ENCODE measurements around the gene CRTC1. TPM values are rescaled to one million over a fixed set of nuclear protein-coding genes. Genes with fewer than 3 reads are reported as not detected.

The CRTC1 gene
- total and polyA plus RNA-seq, 4 experiments from 2014 or later, result 1.7 to 20.8 (median 19.6) TPM; not detected in 1

GRCh38 chr19:18799389-18799970 lies 116.0 kb downstream of the CRTC1 start:
- H3K36me3 Mint-ChIP-seq, result no peaks in the 10 kb centered on the region

GRCh38 chr19:18800079-18800478 lies 116.6 kb downstream of the CRTC1 start:
- H3K9me3 ChIP-seq (ENCODE audit: control insufficient read depth in 1 of 2, low read length in 2 of 2), result no peaks in the 10 kb centered on the region
- no peak for DNase-seq
- POLR2A ChIA-PET (ENCODE audit: partially characterized antibody), result no interaction called here
- CTCF ChIA-PET (ENCODE audit: partially characterized antibody), result no interaction called here
- H3K27ac ChIP-seq (ENCODE audit: low read depth, low read length), result no peak overlapping the region
- Mint-ChIP-seq H3K4me3 (no peak overlapping the region), H3K36me3 (no peaks in the 10 kb centered on the region), H3K4me1 (no peaks in the 10 kb centered on the region), H3K9me3 (peaks cover 0 to 2% (median 0%) of the 10 kb centered on the region in 8 donors), H3K27me3 (peaks cover 13 to 14% of the 10 kb centered on the region in 2 donors), H3K27ac (no peak overlapping the region)
- no peak overlapping the region for H3K4me3 ChIP-seq (ENCODE audit: low read length in 2 of 2)
- H3K36me3 ChIP-seq (ENCODE audit: insufficient read depth, low read length), result no peaks in the 10 kb centered on the region
- H3K27me3 ChIP-seq (ENCODE audit: insufficient read depth, low read length), result no peaks in the 10 kb centered on the region
- intact Hi-C loops (cut with micrococcal nuclease), result no loop called here
- no peaks in the 10 kb centered on the region for H3K4me1 ChIP-seq (ENCODE audit: insufficient read depth, low read length)

More at GRCh38 chr19:18799389-18799970, 116.0 kb downstream of the CRTC1 start:
- Histone ChIP-seq H3K27me3 (ENCODE audit: insufficient read depth, low read length) (no peaks in the 10 kb centered on the region), H3K4me1 (ENCODE audit: insufficient read depth, low read length) (no peaks in the 10 kb centered on the region), H3K27ac (ENCODE audit: low read depth, low read length) (no peak overlapping the region), H3K4me3 (ENCODE audit: low read length in 2 of 2) (no peak overlapping the region), H3K36me3 (ENCODE audit: insufficient read depth, low read length) (no peaks in the 10 kb centered on the region), H3K9me3 (ENCODE audit: control insufficient read depth in 1 of 2, low read length in 2 of 2) (no peaks in the 10 kb centered on the region)
- ChIA-PET CTCF (ENCODE audit: partially characterized antibody) (no interaction called here), POLR2A (ENCODE audit: partially characterized antibody) (no interaction called here)
- intact Hi-C loops (cut with micrococcal nuclease), result no loop called here
- no peak for DNase-seq
- Mint-ChIP-seq H3K9me3 (peaks cover 0 to 2% (median 0%) of the 10 kb centered on the region in 8 donors), H3K4me1 (no peaks in the 10 kb centered on the region), H3K27me3 (peaks cover 17 to 19% of the 10 kb centered on the region in 2 donors), H3K4me3 (no peak overlapping the region), H3K27ac (no peak overlapping the region)

GRCh38 chr19:18800636-18801035 lies 117.2 kb downstream of the CRTC1 start:
- no peak overlapping the region for H3K4me3 ChIP-seq (ENCODE audit: low read length in 2 of 2)
- no peaks in the 10 kb centered on the region for H3K36me3 Mint-ChIP-seq
- H3K27ac Mint-ChIP-seq, result no peak overlapping the region
- H3K4me3 Mint-ChIP-seq, result no peak overlapping the region
- H3K4me1 ChIP-seq (ENCODE audit: insufficient read depth, low read length), result no peaks in the 10 kb centered on the region
- no peaks in the 10 kb centered on the region for H3K36me3 ChIP-seq (ENCODE audit: insufficient read depth, low read length)
- ChIA-PET POLR2A (ENCODE audit: partially characterized antibody) (no interaction called here), CTCF (ENCODE audit: partially characterized antibody) (no interaction called here)
- intact Hi-C loops (cut with micrococcal nuclease), result no loop called here
- peaks cover 0 to 2% (median 0%) of the 10 kb centered on the region in 8 donors for H3K9me3 Mint-ChIP-seq
- no peaks in the 10 kb centered on the region for H3K27me3 ChIP-seq (ENCODE audit: insufficient read depth, low read length)
- DNase-seq, result no peak
- no peaks in the 10 kb centered on the region for H3K9me3 ChIP-seq (ENCODE audit: control insufficient read depth in 1 of 2, low read length in 2 of 2)
- no peak overlapping the region for H3K27ac ChIP-seq (ENCODE audit: low read depth, low read length)
- no peaks in the 10 kb centered on the region for H3K4me1 Mint-ChIP-seq
- H3K27me3 Mint-ChIP-seq, result peaks cover 13% of the 10 kb centered on the region in 2 donors

GRCh38 chr19:18802354-18802753 lies 118.9 kb downstream of the CRTC1 start:
- H3K27me3 ChIP-seq (ENCODE audit: insufficient read depth, low read length), result no peaks in the 10 kb centered on the region

GRCh38 chr19:18803550-18804138 lies 120.2 kb downstream of the CRTC1 start:
- CTCF ChIA-PET (ENCODE audit: partially characterized antibody), result no interaction called here
- H3K27ac Mint-ChIP-seq, result peak overlapping the region in 1 of 7 donors; percentile 63

More at GRCh38 chr19:18802354-18802753, 118.9 kb downstream of the CRTC1 start:
- Mint-ChIP-seq H3K4me1 (no peaks in the 10 kb centered on the region), H3K27me3 (peaks cover 7 to 9% of the 10 kb centered on the region in 2 donors), H3K9me3 (peaks cover 0 to 2% (median 0%) of the 10 kb centered on the region in 8 donors), H3K27ac (no peak overlapping the region), H3K4me3 (no peak overlapping the region), H3K36me3 (no peaks in the 10 kb centered on the region)
- Histone ChIP-seq H3K36me3 (ENCODE audit: insufficient read depth, low read length) (no peaks in the 10 kb centered on the region), H3K4me1 (ENCODE audit: insufficient read depth, low read length) (no peaks in the 10 kb centered on the region), H3K27ac (ENCODE audit: low read depth, low read length) (no peak overlapping the region), H3K9me3 (ENCODE audit: control insufficient read depth in 1 of 2, low read length in 2 of 2) (no peaks in the 10 kb centered on the region), H3K4me3 (ENCODE audit: low read length in 2 of 2) (no peak overlapping the region)
- intact Hi-C loops (cut with micrococcal nuclease), result no loop called here
- POLR2A ChIA-PET (ENCODE audit: partially characterized antibody), result no interaction called here
- CTCF ChIA-PET (ENCODE audit: partially characterized antibody), result no interaction called here
- no peak for DNase-seq

GRCh38 chr19:18804139-18804601 lies 120.7 kb downstream of the CRTC1 start:
- peaks cover 5 to 7% of the 10 kb centered on the region in 2 donors for H3K27me3 Mint-ChIP-seq
- CTCF ChIA-PET (ENCODE audit: partially characterized antibody), result no interaction called here
- no peak overlapping the region for H3K4me3 ChIP-seq (ENCODE audit: low read length in 2 of 2)
- H3K4me1 Mint-ChIP-seq, result peaks cover 0 to 4% (median 0%) of the 10 kb centered on the region in 4 donors
- no peak overlapping the region for H3K27ac ChIP-seq (ENCODE audit: low read depth, low read length)
- no peaks in the 10 kb centered on the region for H3K9me3 ChIP-seq (ENCODE audit: control insufficient read depth in 1 of 2, low read length in 2 of 2)
- H3K4me1 ChIP-seq (ENCODE audit: insufficient read depth, low read length), result no peaks in the 10 kb centered on the region
- POLR2A ChIA-PET (ENCODE audit: partially characterized antibody), result no interaction called here
- no peaks in the 10 kb centered on the region for H3K36me3 Mint-ChIP-seq
- no peak for DNase-seq
- H3K27ac Mint-ChIP-seq, result no peak overlapping the region
- H3K27me3 ChIP-seq (ENCODE audit: insufficient read depth, low read length), result no peaks in the 10 kb centered on the region
- no peaks in the 10 kb centered on the region for H3K36me3 ChIP-seq (ENCODE audit: insufficient read depth, low read length)
- H3K4me3 Mint-ChIP-seq, result no peak overlapping the region
- intact Hi-C loops (cut with micrococcal nuclease), result no loop called here
- peaks cover 0 to 2% (median 0%) of the 10 kb centered on the region in 8 donors for H3K9me3 Mint-ChIP-seq

More at GRCh38 chr19:18803550-18804138, 120.2 kb downstream of the CRTC1 start:
- POLR2A ChIA-PET (ENCODE audit: partially characterized antibody), result no interaction called here
- H3K9me3 Mint-ChIP-seq, result peaks cover 0 to 2% (median 0%) of the 10 kb centered on the region in 8 donors
- no peaks in the 10 kb centered on the region for H3K36me3 Mint-ChIP-seq
- Histone ChIP-seq H3K4me1 (ENCODE audit: insufficient read depth, low read length) (no peaks in the 10 kb centered on the region), H3K4me3 (ENCODE audit: low read length in 2 of 2) (no peak overlapping the region), H3K27me3 (ENCODE audit: insufficient read depth, low read length) (no peaks in the 10 kb centered on the region), H3K27ac (ENCODE audit: low read depth, low read length) (no peak overlapping the region), H3K36me3 (ENCODE audit: insufficient read depth, low read length) (no peaks in the 10 kb centered on the region), H3K9me3 (ENCODE audit: control insufficient read depth in 1 of 2, low read length in 2 of 2) (no peaks in the 10 kb centered on the region)
- peaks cover 5 to 7% of the 10 kb centered on the region in 2 donors for H3K27me3 Mint-ChIP-seq
- intact Hi-C loops (cut with micrococcal nuclease), result no loop called here
- H3K4me1 Mint-ChIP-seq, result no peaks in the 10 kb centered on the region
- DNase-seq, result no peak
- no peak overlapping the region for H3K4me3 Mint-ChIP-seq

- Histone ChIP-seq H3K9me3 (ENCODE audit: control insufficient read depth in 1 of 2, low read length in 2 of 2) (no peaks in the 10 kb centered on the region), H3K36me3 (ENCODE audit: insufficient read depth, low read length) (no peaks in the 10 kb centered on the region), H3K27me3 (ENCODE audit: insufficient read depth, low read length) (no peaks in the 10 kb centered on the region), H3K4me1 (ENCODE audit: insufficient read depth, low read length) (no peaks in the 10 kb centered on the region), H3K27ac (ENCODE audit: low read depth, low read length) (no peak overlapping the region), H3K4me3 (ENCODE audit: low read length in 2 of 2) (no peak overlapping the region)
- Mint-ChIP-seq H3K9me3 (peaks cover 0 to 2% (median 0%) of the 10 kb centered on the region in 8 donors), H3K36me3 (no peaks in the 10 kb centered on the region), H3K4me1 (peaks cover 0 to 6% (median 3%) of the 10 kb centered on the region in 4 donors), H3K27me3 (peaks cover 8 to 10% of the 10 kb centered on the region in 2 donors), H3K4me3 (no peak overlapping the region), H3K27ac (no peak overlapping the region)
- intact Hi-C loops (cut with micrococcal nuclease), result no loop called here
- ChIA-PET POLR2A (ENCODE audit: partially characterized antibody) (no interaction called here), CTCF (ENCODE audit: partially characterized antibody) (interaction anchor here (1.3 kb wide), 1 partner anchor 26 kb away, joined by 3 read pairs; no protein-coding TSS in a partner anchor)
- DNase-seq, result no peak
Observed at GRCh38 chr19:18804643-18805042, 121.2 kb downstream of the CRTC1 start.
